Thyroid gland (tissue), 4 donors: ENCODE results near the gene MED28.

Experiments
- POLR2A ChIP-seq, 2 donors: fragments of 450-650 bp; IDR thresholded peaks; one replicate each; pipeline ENCODE4 v1.6.1; 2017; ENCODE audit warnings: antibody characterized with exemption in 2 of 2, mild to moderate bottlenecking in 2 of 2, moderate library complexity in 1 of 2
- TF ChIP-seq, protein P1 (sequence below), 6 experiments: fragments of 200-600 bp in 3 of 6; fragments of 450-650 bp in 3 of 6; sonication (generic) in 3 of 6; IDR thresholded peaks; one replicate each; pipeline ENCODE4 v1.5.1; 2016 to 2019; ENCODE audit warnings: antibody characterized with exemption in 6 of 6, mild to moderate bottlenecking in 2 of 6, inconsistent platforms in 1 of 6, moderate library complexity in 1 of 6

DNA sequence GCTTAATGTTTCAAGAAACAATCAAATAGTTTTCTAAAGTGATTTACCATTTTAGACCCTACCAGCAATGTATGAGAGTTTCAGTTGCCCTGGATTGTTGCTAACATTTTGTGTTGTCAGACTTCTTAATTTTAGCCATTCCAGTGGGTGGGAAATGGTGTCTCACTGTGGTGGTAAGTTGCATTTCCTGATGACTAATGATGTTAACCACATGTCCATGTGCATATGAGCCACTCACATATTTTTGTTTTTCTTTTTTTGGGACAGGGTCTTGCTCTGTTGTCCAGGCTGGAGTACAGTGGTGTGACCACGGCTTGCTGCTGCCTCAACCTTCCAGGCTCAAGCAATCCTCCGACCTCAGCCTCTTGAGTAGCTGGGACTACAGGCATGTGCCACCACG is 48.3 kb downstream of the MED28 start:
- TF ChIP-seq, protein P1, sequence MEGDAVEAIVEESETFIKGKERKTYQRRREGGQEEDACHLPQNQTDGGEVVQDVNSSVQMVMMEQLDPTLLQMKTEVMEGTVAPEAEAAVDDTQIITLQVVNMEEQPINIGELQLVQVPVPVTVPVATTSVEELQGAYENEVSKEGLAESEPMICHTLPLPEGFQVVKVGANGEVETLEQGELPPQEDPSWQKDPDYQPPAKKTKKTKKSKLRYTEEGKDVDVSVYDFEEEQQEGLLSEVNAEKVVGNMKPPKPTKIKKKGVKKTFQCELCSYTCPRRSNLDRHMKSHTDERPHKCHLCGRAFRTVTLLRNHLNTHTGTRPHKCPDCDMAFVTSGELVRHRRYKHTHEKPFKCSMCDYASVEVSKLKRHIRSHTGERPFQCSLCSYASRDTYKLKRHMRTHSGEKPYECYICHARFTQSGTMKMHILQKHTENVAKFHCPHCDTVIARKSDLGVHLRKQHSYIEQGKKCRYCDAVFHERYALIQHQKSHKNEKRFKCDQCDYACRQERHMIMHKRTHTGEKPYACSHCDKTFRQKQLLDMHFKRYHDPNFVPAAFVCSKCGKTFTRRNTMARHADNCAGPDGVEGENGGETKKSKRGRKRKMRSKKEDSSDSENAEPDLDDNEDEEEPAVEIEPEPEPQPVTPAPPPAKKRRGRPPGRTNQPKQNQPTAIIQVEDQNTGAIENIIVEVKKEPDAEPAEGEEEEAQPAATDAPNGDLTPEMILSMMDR (IDR thresholded peaks at IDR 0.05) = no peak
- TF ChIP-seq POLR2A (IDR thresholded peaks at IDR 0.05) = no peak
